ENCODE data around the gene CADM2. TPM values are rescaled to one million over a fixed set of nuclear protein-coding genes. Genes with fewer than 3 reads are reported as not detected.

CADM2 gene
- total and polyA plus RNA-seq, 5 experiments from 2014 or later = 0.12 to 0.96 (median 0.55) TPM; not detected in 2

- ATAC-seq = no peak
- Mint-ChIP-seq H3K4me3 (no peak overlapping the region), H3K4me1 (no peaks in the 10 kb centered on the region), H3K36me3 (no peaks in the 10 kb centered on the region), H3K27me3 (no peaks in the 10 kb centered on the region), H3K27ac (no peak overlapping the region), H3K9me3 (peaks cover 0 to 18% (median 0%) of the 10 kb centered on the region in 9 donors)
- POLR2A ChIA-PET = no interaction called here
- DNase-seq = no peak
Observed at GRCh38 chr3:84991422-84991900, 32.7 kb downstream of the CADM2 start.

GRCh38 chr3:84993956-84994355 is 35.2 kb downstream of the CADM2 start:
- no peak overlapping the region for H3K4me3 Mint-ChIP-seq
- POLR2A ChIA-PET = no interaction called here
- H3K27ac Mint-ChIP-seq = no peak overlapping the region
- no peaks in the 10 kb centered on the region for H3K4me1 Mint-ChIP-seq
- ATAC-seq (no peak), DNase-seq (no peak)
- no peaks in the 10 kb centered on the region for H3K36me3 Mint-ChIP-seq
- H3K27me3 Mint-ChIP-seq = no peaks in the 10 kb centered on the region
- H3K9me3 Mint-ChIP-seq = peaks cover 0 to 12% (median 0%) of the 10 kb centered on the region in 9 donors

- Mint-ChIP-seq H3K36me3 (no peaks in the 10 kb centered on the region), H3K4me1 (no peaks in the 10 kb centered on the region), H3K4me3 (no peak overlapping the region), H3K27me3 (no peaks in the 10 kb centered on the region), H3K9me3 (peaks cover 0 to 3% (median 0%) of the 10 kb centered on the region in 9 donors), H3K27ac (no peak overlapping the region)
- DNase-seq (no peak), ATAC-seq (no peak)
- POLR2A ChIA-PET = no interaction called here
Observed at GRCh38 chr3:84998545-84998944, 39.8 kb downstream of the CADM2 start.

GRCh38 chr3:85003479-85003878 is 44.7 kb downstream of the CADM2 start:
- no peak overlapping the region for H3K27ac Mint-ChIP-seq
- H3K4me1 Mint-ChIP-seq = no peaks in the 10 kb centered on the region
- ATAC-seq (no peak), DNase-seq (no peak)
- peaks cover 0 to 8% (median 0%) of the 10 kb centered on the region in 9 donors for H3K9me3 Mint-ChIP-seq
- POLR2A ChIA-PET = no interaction called here
- H3K4me3 Mint-ChIP-seq = no peak overlapping the region
- H3K27me3 Mint-ChIP-seq = no peaks in the 10 kb centered on the region
- no peaks in the 10 kb centered on the region for H3K36me3 Mint-ChIP-seq

- no peaks in the 10 kb centered on the region for H3K36me3 Mint-ChIP-seq
- H3K4me1 Mint-ChIP-seq = no peaks in the 10 kb centered on the region
- no peak overlapping the region for H3K27ac Mint-ChIP-seq
- DNase-seq (no peak), ATAC-seq (no peak)
- peaks cover 0 to 13% (median 0%) of the 10 kb centered on the region in 9 donors for H3K9me3 Mint-ChIP-seq
- POLR2A ChIA-PET = no interaction called here
- no peak overlapping the region for H3K4me3 Mint-ChIP-seq
- no peaks in the 10 kb centered on the region for H3K27me3 Mint-ChIP-seq
Observed at GRCh38 chr3:85004147-85004546, 45.4 kb downstream of the CADM2 start.

GRCh38 chr3:85005946-85006345 is 47.2 kb downstream of the CADM2 start:
- Mint-ChIP-seq H3K4me1 (no peaks in the 10 kb centered on the region), H3K27ac (no peak overlapping the region), H3K9me3 (peaks cover 0 to 13% (median 0%) of the 10 kb centered on the region in 9 donors), H3K36me3 (no peaks in the 10 kb centered on the region), H3K4me3 (no peak overlapping the region), H3K27me3 (no peaks in the 10 kb centered on the region)
- POLR2A ChIA-PET = no interaction called here
- DNase-seq (no peak), ATAC-seq (no peak)

- POLR2A ChIA-PET = no interaction called here
- Mint-ChIP-seq H3K27ac (no peak overlapping the region), H3K4me1 (no peaks in the 10 kb centered on the region), H3K27me3 (no peaks in the 10 kb centered on the region), H3K36me3 (no peaks in the 10 kb centered on the region), H3K9me3 (peaks cover 0 to 11% (median 0%) of the 10 kb centered on the region in 9 donors), H3K4me3 (no peak overlapping the region)
- ATAC-seq = no peak
- DNase-seq = no peak
Observed at GRCh38 chr3:85007195-85008094, 48.7 kb downstream of the CADM2 start.

- peaks cover 0 to 17% (median 4%) of the 10 kb centered on the region in 9 donors for H3K9me3 Mint-ChIP-seq
- POLR2A ChIA-PET = no interaction called here
Observed at GRCh38 chr3:85020828-85021227, 62.0 kb downstream of the CADM2 start.

GRCh38 chr3:85030052-85030451 is 71.3 kb downstream of the CADM2 start:
- H3K36me3 Mint-ChIP-seq = no peaks in the 10 kb centered on the region
- POLR2A ChIA-PET = no interaction called here
- ATAC-seq = no peak
- H3K4me1 Mint-ChIP-seq = no peaks in the 10 kb centered on the region
- no peak overlapping the region for H3K4me3 Mint-ChIP-seq
- H3K9me3 Mint-ChIP-seq = peaks cover 0 to 12% (median 4%) of the 10 kb centered on the region in 9 donors
- DNase-seq = no peak
- no peaks in the 10 kb centered on the region for H3K27me3 Mint-ChIP-seq
- H3K27ac Mint-ChIP-seq = no peak overlapping the region

More at GRCh38 chr3:85020828-85021227, 62.0 kb downstream of the CADM2 start:
- H3K27ac Mint-ChIP-seq = no peak overlapping the region
- ATAC-seq = no peak
- no peaks in the 10 kb centered on the region for H3K27me3 Mint-ChIP-seq
- no peaks in the 10 kb centered on the region for H3K4me1 Mint-ChIP-seq
- no peak for DNase-seq
- H3K4me3 Mint-ChIP-seq = no peak overlapping the region
- no peaks in the 10 kb centered on the region for H3K36me3 Mint-ChIP-seq

GRCh38 chr3:85037203-85037602 is 78.4 kb downstream of the CADM2 start:
- Mint-ChIP-seq H3K27ac (no peak overlapping the region), H3K36me3 (no peaks in the 10 kb centered on the region), H3K4me3 (no peak overlapping the region), H3K27me3 (no peaks in the 10 kb centered on the region), H3K4me1 (no peaks in the 10 kb centered on the region), H3K9me3 (peaks cover 0 to 25% (median 4%) of the 10 kb centered on the region in 9 donors)
- POLR2A ChIA-PET = no interaction called here
- DNase-seq (no peak), ATAC-seq (no peak)

GRCh38 chr3:85041001-85041400 is 82.2 kb downstream of the CADM2 start:
- Mint-ChIP-seq H3K9me3 (peaks cover 0 to 13% (median 0%) of the 10 kb centered on the region in 9 donors), H3K27me3 (no peaks in the 10 kb centered on the region), H3K27ac (no peak overlapping the region), H3K4me3 (no peak overlapping the region), H3K36me3 (no peaks in the 10 kb centered on the region), H3K4me1 (no peaks in the 10 kb centered on the region)
- no peak for DNase-seq
- no peak for ATAC-seq
- POLR2A ChIA-PET = no interaction called here

- Mint-ChIP-seq H3K9me3 (peaks cover 0 to 12% (median 0%) of the 10 kb centered on the region in 9 donors), H3K4me1 (no peaks in the 10 kb centered on the region), H3K27ac (no peak overlapping the region), H3K4me3 (no peak overlapping the region), H3K27me3 (no peaks in the 10 kb centered on the region), H3K36me3 (no peaks in the 10 kb centered on the region)
- no peak for DNase-seq
- ATAC-seq = no peak
- POLR2A ChIA-PET = no interaction called here
Observed at GRCh38 chr3:85041562-85042055, 82.8 kb downstream of the CADM2 start.

GRCh38 chr3:85050821-85051220 is 92.0 kb downstream of the CADM2 start:
- Mint-ChIP-seq H3K4me3 (no peak overlapping the region), H3K27me3 (no peaks in the 10 kb centered on the region), H3K36me3 (no peaks in the 10 kb centered on the region), H3K27ac (no peak overlapping the region), H3K4me1 (no peaks in the 10 kb centered on the region), H3K9me3 (peaks cover 0 to 22% (median 6%) of the 10 kb centered on the region in 9 donors)
- DNase-seq = no peak
- POLR2A ChIA-PET = no interaction called here
- no peak for ATAC-seq

All from naive thymus-derived CD8-positive, alpha-beta T cell (primary cell).